K562 (cell line): ENCODE results near the gene CREB5. TPM values are rescaled to one million over a fixed set of nuclear protein-coding genes. Genes with fewer than 3 reads are reported as not detected.

Source experiments
- ATAC-seq: fragments of 200-7000 bp; cut with Tn5 transposase; 3 replicates; pipeline ENCODE4 v1.9.1; 2020; ENCODE audit warnings: moderate library complexity
- BruUV-seq: library from RNA; stranded (reverse); fragments of 400-500 nt; replicated peaks from 2 replicates; lab custom pipeline; 2021; lab: Mats Ljungman, UMichigan
- CTCF ChIA-PET: fragments of 300-600 bp; formaldehyde crosslinking; extraction: SDS; loops from one replicate; lab custom pipeline; 2021; ENCODE audit warnings: low intra/inter-chr PET ratio; lab: Yijun Ruan, JAX
- POLR2A ChIA-PET: fragments of 300-600, 350-650 bp; sonication (Branson Sonifier 250); formaldehyde crosslinking; extraction: SDS; loops from one replicate; lab custom pipeline; 2021; ENCODE audit warnings: antibody characterized with exemption, inconsistent platforms; lab: Yijun Ruan, JAX
- DNase-seq, 4 experiments: peaks; one replicate each; pipeline versions ENCODE4 v3.0.0 to v3.0.0-alpha.2; 2011 to 2018; ENCODE audit warnings: low spot score in 3 of 4, mixed read lengths in 3 of 4; ENCODE audit errors: extremely low read depth in 1 of 4
- FAIRE-seq: peaks from 2 replicates; lab custom pipeline; 2011; peaks lifted over from hg19 to GRCh38; lab: Jason Lieb, UNC
- H2AFZ ChIP-seq: 2 replicates; pipeline ENCODE4 v1.6.0; 2011; ENCODE audit warnings: low read depth, low read length, control low read depth, inconsistent platforms
- H3K27ac ChIP-seq: fragments of 200-600 bp; 3 replicates; pipeline ENCODE4 v1.8.0; 2011; ENCODE audit warnings: low read depth, mild to moderate bottlenecking, control low read depth, inconsistent platforms, low read length, moderate library complexity, mixed read lengths; ENCODE audit errors: extremely low read depth
- H3K27me3 ChIP-seq, 2 experiments: fragments of 300-600 bp in 1 of 2; 2 replicates in 1 of 2; 3 replicates in 1 of 2; pipeline versions ENCODE4 v1.6.0 to v1.8.0; 2011; ENCODE audit warnings: inconsistent platforms in 2 of 2, low read length in 2 of 2, mild to moderate bottlenecking in 1 of 2, mixed read lengths in 1 of 2, moderate library complexity in 1 of 2; ENCODE audit not compliant: control insufficient read depth in 2 of 2, insufficient read depth in 2 of 2
- H3K36me3 ChIP-seq: fragments of 300-600 bp; 3 replicates; pipeline ENCODE4 v1.8.0; 2011; ENCODE audit warnings: mild to moderate bottlenecking, low read length, inconsistent platforms; ENCODE audit not compliant: control insufficient read depth, insufficient read depth
- H3K4me1 ChIP-seq, 2 experiments: fragments of 200-600 bp in 1 of 2; replicated peaks in 1 of 2; 2 replicates in 1 of 2; 3 replicates in 1 of 2; pipeline versions ENCODE4 v1.5.1 to v1.8.0; 2011; ENCODE audit warnings: inconsistent platforms in 2 of 2, low read length in 2 of 2, mild to moderate bottlenecking in 1 of 2, mixed read lengths in 1 of 2, moderate library complexity in 1 of 2; ENCODE audit not compliant: control insufficient read depth in 2 of 2, insufficient read depth in 2 of 2
- H3K4me2 ChIP-seq: 2 replicates; pipeline ENCODE4 v1.6.1; 2011; ENCODE audit warnings: low read length, control low read depth, inconsistent platforms, mixed read lengths; ENCODE audit not compliant: insufficient read depth
- H3K4me3 ChIP-seq: fragments of 200-600 bp; sonication (generic), shearing (Covaris generic); 2 replicates; pipeline ENCODE4 v1.5.1; 2016; ENCODE audit warnings: control low read depth, inconsistent platforms
- H3K79me2 ChIP-seq: fragments of 200-600 bp; 3 replicates; pipeline ENCODE4 v1.8.0; 2011; ENCODE audit warnings: low read length, inconsistent platforms; ENCODE audit not compliant: control insufficient read depth, insufficient read depth
- H3K9ac ChIP-seq, 2 experiments: 2 replicates each; pipeline versions ENCODE4 v1.6.0 to v1.6.1; 2011; ENCODE audit warnings: low read depth in 2 of 2, low read length in 2 of 2, control low read depth in 1 of 2, inconsistent platforms in 1 of 2, mild to moderate bottlenecking in 1 of 2, mixed read lengths in 1 of 2; ENCODE audit not compliant: insufficient read depth in 1 of 2
- H3K9me1 ChIP-seq: one replicate; pipeline ENCODE4 v1.6.0; 2011; ENCODE audit warnings: inconsistent platforms, mild to moderate bottlenecking, low read length, moderate library complexity; ENCODE audit not compliant: control insufficient read depth, insufficient read depth
- H3K9me3 ChIP-seq: replicated peaks from 2 replicates; pipeline ENCODE4 v1.5.1; 2011; ENCODE audit warnings: low read depth, low read length, inconsistent platforms; ENCODE audit not compliant: control insufficient read depth, insufficient read depth
- H4K20me1 ChIP-seq: replicated peaks from 2 replicates; pipeline ENCODE4 v1.6.1; 2011; ENCODE audit warnings: low read length, inconsistent platforms, mixed read lengths; ENCODE audit not compliant: control insufficient read depth, insufficient read depth
- BHLHE40 ChIP-seq: IDR thresholded peaks from 2 replicates; pipeline ENCODE4 v1.6.1; 2011; ENCODE audit warnings: low read length, improper control_type of control experiment
- CCNT2 ChIP-seq: IDR thresholded peaks from 2 replicates; pipeline ENCODE4 v1.6.1; 2011; ENCODE audit warnings: borderline replicate concordance, low read depth, mild to moderate bottlenecking, moderate library complexity, mixed read lengths, low read length; ENCODE audit not compliant: insufficient read length; ENCODE audit errors: extremely low read depth
- ETV1 ChIP-seq: fragments of 450-650 bp; conservative IDR thresholded peaks from 2 replicates; pipeline ENCODE4 v1.6.1; 2016; ENCODE audit warnings: missing genetic modification characterization, control low read depth, low read depth, missing compliant biosample characterization
- FOXP1 ChIP-seq: sonication (generic); formaldehyde crosslinking; IDR thresholded peaks from 2 replicates; pipeline ENCODE4 v1.8.0; 2022; ENCODE audit warnings: mild to moderate bottlenecking, missing genetic modification reagents
- HNRNPLL ChIP-seq: fragments of 200-400 bp; formaldehyde crosslinking; IDR thresholded peaks from 2 replicates; pipeline ENCODE4 v1.6.1; 2017; ENCODE audit warnings: low read length, low read depth, mild to moderate bottlenecking; ENCODE audit not compliant: poor library complexity, severe bottlenecking
- IFI16 ChIP-seq: fragments of 250-450 bp; sonication (Bioruptor Pico); IDR thresholded peaks from 2 replicates; pipeline ENCODE4 v2.1.2; 2022; ENCODE audit warnings: mild to moderate bottlenecking, inconsistent platforms
- ILK ChIP-seq: fragments of 450-650 bp; IDR thresholded peaks from 2 replicates; pipeline ENCODE4 v1.6.1; 2016; ENCODE audit warnings: missing genetic modification characterization, low read depth, mild to moderate bottlenecking, missing compliant biosample characterization, moderate library complexity, borderline replicate concordance
- KLF1 ChIP-seq: fragments of 450-650 bp; IDR thresholded peaks from 2 replicates; pipeline ENCODE4 v1.6.1; 2016; ENCODE audit warnings: missing genetic modification characterization, missing compliant biosample characterization
- MNT ChIP-seq, 2 experiments: fragments of 450-650 bp; conservative IDR thresholded peaks; 2 replicates each; pipeline ENCODE4 v1.6.1; 2017; ENCODE audit warnings: mild to moderate bottlenecking in 2 of 2, moderate library complexity in 2 of 2
- POLR3G ChIP-seq: IDR thresholded peaks from 2 replicates; pipeline ENCODE4 v1.6.1; 2011; ENCODE audit not compliant: insufficient read length, insufficient replicate concordance; ENCODE audit errors: extremely low read depth
- RBM14 ChIP-seq: fragments of 200-400 bp; formaldehyde crosslinking; IDR thresholded peaks from 2 replicates; pipeline ENCODE4 v1.6.1; 2018; ENCODE audit warnings: low read depth, mild to moderate bottlenecking, low read length, moderate library complexity, borderline replicate concordance; ENCODE audit not compliant: insufficient read depth
- RBM17 ChIP-seq: fragments of 200-400 bp; formaldehyde crosslinking; IDR thresholded peaks from 2 replicates; pipeline ENCODE4 v1.6.1; 2017; ENCODE audit warnings: low read depth, mild to moderate bottlenecking, low read length, borderline replicate concordance
- SAP30 ChIP-seq: fragments of 200-600 bp; sonication (generic); IDR thresholded peaks from 2 replicates; pipeline ENCODE4 v1.6.1; 2012; ENCODE audit warnings: borderline replicate concordance, low read depth, mild to moderate bottlenecking, moderate library complexity, low read length, control low read depth, inconsistent platforms; ENCODE audit not compliant: insufficient read depth, poor library complexity, severe bottlenecking
- TFE3 ChIP-seq: fragments of 450-650 bp; formaldehyde crosslinking; IDR thresholded peaks from 2 replicates; pipeline ENCODE4 v1.4.0; 2020; ENCODE audit warnings: mild to moderate bottlenecking, mixed read lengths
- YBX1 ChIP-seq: fragments of 450-650 bp; IDR thresholded peaks from 2 replicates; pipeline ENCODE4 v1.7.1; 2016; ENCODE audit warnings: mild to moderate bottlenecking
- ZFP36 ChIP-seq: fragments of 150-350 bp; IDR thresholded peaks from 2 replicates; pipeline ENCODE4 v1.6.1; 2018; ENCODE audit warnings: low read length, low read depth; ENCODE audit not compliant: partially characterized antibody
- ZNF134 ChIP-seq: fragments of 250-450 bp; sonication (Bioruptor Pico); conservative IDR thresholded peaks from 2 replicates; pipeline ENCODE4 v1.4.0; 2020
- ZNF23 ChIP-seq: fragments of 250-450 bp; sonication (Bioruptor Pico); IDR thresholded peaks from 2 replicates; pipeline ENCODE4 v1.4.0; 2020; ENCODE audit warnings: mild to moderate bottlenecking
- ZNF644 ChIP-seq: fragments of 200-800 bp; sonication (Bioruptor generic); IDR thresholded peaks from 2 replicates; pipeline ENCODE4 v1.6.1; 2016; ENCODE audit warnings: low read depth, missing genetic modification characterization, missing compliant biosample characterization
- WGBS: fragments of 100-300 bp; shearing (Covaris generic); methylation state at CpG from one replicate; pipeline ENCODE4 v1.1.6; 2016; ENCODE audit warnings: low coverage, mixed read lengths; ENCODE audit not compliant: insufficient coverage; ENCODE audit errors: missing lambda C conversion rate; 5-methylcytosine and 5-hydroxymethylcytosine counted together
- in situ Hi-C: fragments of 300-500 bp; cut with MboI; formaldehyde crosslinking; loops from 4 replicates; pipeline ENCODE4 v1.15.0; 2018; ENCODE audit warnings: inconsistent platforms, mixed read lengths
- intact Hi-C: fragments of 100-400 bp; cut with micrococcal nuclease; formaldehyde crosslinking; loops from 2 replicates; pipeline ENCODE4 v1.14.2; 2022
- polyA plus RNA-seq, 8 experiments: library from polyadenylated mRNA; depleted of rRNA in 4 of 8; stranded (reverse) in 5 of 8; unstranded in 3 of 8; fragments of >200 nt; fragmentation: Nextera tagmentation in 2 of 8; fragmentation: Illumina TruSeq in 1 of 8; extraction: Ambion mirVana in 2 of 8; extraction: Trizol in 1 of 8; gene quantifications; 2 replicates each; pipeline versions ENCODE4 v1.2.1 to v1.2.3, GENCODE V29; 2011 to 2014; ENCODE audit warnings: inconsistent platforms in 1 of 8, missing spikeins in 1 of 8
- total RNA-seq, 7 experiments: library from RNA; depleted of rRNA in 6 of 7; stranded (reverse); fragments of >200 nt in 6 of 7; fragmentation: Illumina TruSeq in 2 of 7; extraction: Trizol in 2 of 7; gene quantifications; 2 replicates each; pipeline versions ENCODE4 v1.2.1 to v1.2.3, GENCODE V29; 2011 to 2021; ENCODE audit warnings: low replicate concordance in 1 of 7

CREB5 gene
- total and polyA plus RNA-seq, 9 of the 15 experiments (the other 6 are each of a cell fraction or from before 2014, with no cell fraction given): 0.33 to 6.4 (median 1.8) TPM

- Histone ChIP-seq H3K4me3 (no peak overlapping the region), H3K4me2 (no peak overlapping the region)
Observed at GRCh38 chr7:28558236-28558635, 145.9 kb downstream of the CREB5 start.

More at GRCh38 chr7:28558236-28558635, 145.9 kb downstream of the CREB5 start:
- no peaks in the 10 kb centered on the region for H3K27me3 ChIP-seq
- no peak overlapping the region for H3K9ac ChIP-seq
- no peak for FAIRE-seq
- no peaks in the 10 kb centered on the region for H3K79me2 ChIP-seq
- 10% methylated on average over 1 of the region's 1 CpG for WGBS
- BruUV-seq: no TSS peak
- H4K20me1 ChIP-seq: no peaks in the 10 kb centered on the region
- H3K27ac ChIP-seq: no peak overlapping the region
- no peak overlapping the region for H2AFZ ChIP-seq
- H3K9me1 ChIP-seq: no peaks in the 10 kb centered on the region
- in situ Hi-C loops: no loop called here
- POLR2A ChIA-PET: interaction anchor here (0.7 kb wide), 1 partner anchor 12 kb away, joined by 3 read pairs; no protein-coding TSS in a partner anchor
- CTCF ChIA-PET: no interaction called here
- H3K4me1 ChIP-seq: no peaks in the 10 kb centered on the region
- DNase-seq: no peak
- no peak for TF ChIP-seq MNT (conservative IDR thresholded peaks at IDR 0.05)
- TF ChIP-seq BHLHE40: no peak
- no peak for TF ChIP-seq KLF1
- TF ChIP-seq ETV1 (tag): no peak
- no peak for TF ChIP-seq ZNF644 (tag)
- TF ChIP-seq ZNF134: no peak
- no peak for TF ChIP-seq HNRNPLL
- no peak for TF ChIP-seq FOXP1 (CRISPR knock-in tag)
- no peak for TF ChIP-seq POLR3G
- TF ChIP-seq TFE3 (CRISPR knock-in tag): no peak
- TF ChIP-seq IFI16 (CRISPR knock-in tag): no peak
- no peak for TF ChIP-seq RBM17
- no peak for TF ChIP-seq ZFP36
- TF ChIP-seq RBM14: no peak
- no peak for TF ChIP-seq YBX1
- no peak for TF ChIP-seq SAP30
- no peak for TF ChIP-seq ZNF23 (CRISPR knock-in tag)
- TF ChIP-seq ILK: no peak
- TF ChIP-seq CCNT2: no peak
- no peaks in the 10 kb centered on the region for H3K9me3 ChIP-seq
- intact Hi-C loops: no loop called here
- no peak for ATAC-seq
- no peaks in the 10 kb centered on the region for H3K36me3 ChIP-seq
